Calu3 (cell line): ENCODE measurements around the gene MTREX. TPM values are rescaled to one million over a fixed set of nuclear protein-coding genes. Genes with fewer than 3 reads are reported as not detected.

Experiments used
- BruUV-seq: library from RNA; stranded (reverse); fragments of 400-500 nt; replicated peaks from 2 replicates; lab custom pipeline; 2021; lab: Mats Ljungman, UMichigan
- CTCF ChIA-PET: fragments of 300-600 bp; sonication (Branson Sonifier 250); formaldehyde crosslinking; loops from one replicate; lab custom pipeline; 2022; ENCODE audit warnings: antibody characterized with exemption; lab: Charles Lee
- DNase-seq: peaks from one replicate; pipeline ENCODE4 v3.0.0; 2022
- H3K27ac Mint-ChIP-seq: one replicate; pipeline ENCODE4 v1.8.0; 2022; ENCODE audit warnings: mixed read lengths; ENCODE audit not compliant: unreplicated experiment
- H3K27me3 Mint-ChIP-seq: one replicate; pipeline ENCODE4 v1.8.0; 2022; ENCODE audit warnings: mixed read lengths; ENCODE audit not compliant: unreplicated experiment
- H3K36me3 Mint-ChIP-seq: one replicate; pipeline ENCODE4 v1.8.0; 2022; ENCODE audit warnings: mild to moderate bottlenecking, moderate library complexity, mixed read lengths; ENCODE audit not compliant: insufficient read depth, unreplicated experiment
- H3K4me1 Mint-ChIP-seq: one replicate; pipeline ENCODE4 v1.8.0; 2022; ENCODE audit warnings: mild to moderate bottlenecking, low read depth, mixed read lengths; ENCODE audit not compliant: unreplicated experiment
- H3K4me3 Mint-ChIP-seq: one replicate; pipeline ENCODE4 v1.8.0; 2022; ENCODE audit warnings: mild to moderate bottlenecking, low read depth, moderate library complexity, mixed read lengths; ENCODE audit not compliant: unreplicated experiment
- H3K9me3 Mint-ChIP-seq: one replicate; pipeline ENCODE4 v1.8.0; 2022; ENCODE audit warnings: low read depth, mixed read lengths; ENCODE audit not compliant: unreplicated experiment
- CTCF ChIP-seq: fragments of 200-600 bp; IDR thresholded peaks from one replicate; pipeline ENCODE4 v1.8.0; 2022; ENCODE audit warnings: antibody characterized with exemption; ENCODE audit not compliant: unreplicated experiment
- intact Hi-C: fragments of 100-400 bp; cut with micrococcal nuclease; formaldehyde crosslinking; loops from one replicate; pipeline ENCODE4 v1.10.0; 2022; ENCODE audit not compliant: unreplicated experiment
- total RNA-seq: library from RNA; stranded (reverse); gene quantifications from 2 replicates; pipeline ENCODE4 v1.2.3, GENCODE V29; 2022

Gene MTREX
- total RNA-seq, 1 experiment from 2014 or later: 73.9 TPM

GRCh38 chr5:55416306-55416705 is 108.5 kb downstream of the MTREX start:
- peaks cover 30% of the 10 kb centered on the region for H3K4me1 Mint-ChIP-seq
- H3K9me3 Mint-ChIP-seq: no peaks in the 10 kb centered on the region
- H3K36me3 Mint-ChIP-seq: peaks cover 5% of the 10 kb centered on the region
- TF ChIP-seq CTCF: no peak
- H3K27me3 Mint-ChIP-seq: no peaks in the 10 kb centered on the region
- CTCF ChIA-PET: no interaction called here
- BruUV-seq: no TSS peak
- intact Hi-C loops: no loop called here
- H3K27ac Mint-ChIP-seq: no peak overlapping the region
- no peak overlapping the region for H3K4me3 Mint-ChIP-seq
- DNase-seq: no peak

- H3K36me3 Mint-ChIP-seq: peaks cover 20% of the 10 kb centered on the region
- H3K27ac Mint-ChIP-seq: no peak overlapping the region
- H3K4me3 Mint-ChIP-seq: no peak overlapping the region
- H3K9me3 Mint-ChIP-seq: no peaks in the 10 kb centered on the region
- CTCF ChIA-PET: no interaction called here
- no peaks in the 10 kb centered on the region for H3K27me3 Mint-ChIP-seq
- TF ChIP-seq CTCF: no peak
- BruUV-seq: no TSS peak
- intact Hi-C loops: no loop called here
- peaks cover 23% of the 10 kb centered on the region for H3K4me1 Mint-ChIP-seq
- no peak for DNase-seq
These were observed 111.5 kb downstream of the MTREX start for GRCh38 chr5:55418994-55419968.

- TF ChIP-seq CTCF: no peak
- H3K9me3 Mint-ChIP-seq: no peaks in the 10 kb centered on the region
- intact Hi-C loops: no loop called here
- CTCF ChIA-PET: no interaction called here
- H3K4me3 Mint-ChIP-seq: no peak overlapping the region
- H3K36me3 Mint-ChIP-seq: peaks cover 29% of the 10 kb centered on the region
- no TSS peak for BruUV-seq
- no peak for DNase-seq
- peaks cover 4% of the 10 kb centered on the region for H3K4me1 Mint-ChIP-seq
- no peaks in the 10 kb centered on the region for H3K27me3 Mint-ChIP-seq
- no peak overlapping the region for H3K27ac Mint-ChIP-seq
These were observed 113.3 kb downstream of the MTREX start for GRCh38 chr5:55421074-55421529.

GRCh38 chr5:55426455-55426854 is 118.7 kb downstream of the MTREX start:
- Mint-ChIP-seq H3K4me3 (no peak overlapping the region), H3K27ac (no peak overlapping the region), H3K4me1 (no peaks in the 10 kb centered on the region), H3K27me3 (no peaks in the 10 kb centered on the region), H3K9me3 (no peaks in the 10 kb centered on the region), H3K36me3 (peaks cover 37% of the 10 kb centered on the region)
- BruUV-seq: no TSS peak
- CTCF ChIA-PET: interaction anchor here (0.6 kb wide), 1 partner anchor 34 kb away, joined by 4 read pairs; no protein-coding TSS in a partner anchor
- DNase-seq: no peak
- intact Hi-C loops: no loop called here
- TF ChIP-seq CTCF: no peak
